ENCODE results near the gene SCN4A. TPM values are rescaled to one million over a fixed set of nuclear protein-coding genes. Genes with fewer than 3 reads are reported as not detected.
"Not testable (repeated sequence)": the region's sequence is repeated elsewhere in the genome, so short reads cannot be mapped to it uniquely, and the experiment has no call there.

Gene SCN4A
- total and polyA plus RNA-seq, 2 of the 13 experiments (the other 11 are each of a cell fraction or from before 2014, with no cell fraction given), result 0.02 to 0.03 TPM

- H3K4me2 ChIP-seq (ENCODE audit: low read depth, low read length); DNase-seq (ENCODE audit: low spot score); H3K4me3 ChIP-seq (replicated peaks in 1 of 3; ENCODE audit: insufficient read depth in 1 of 3, low read depth in 2 of 3, low read length in 3 of 3); in situ Hi-C loops (cut with HindIII; ENCODE audit: extremely low pct_ligation_motif_present, low pct_unique_long_range_greater_than_20kb); H3K36me3 ChIP-seq (replicated peaks in 1 of 2; ENCODE audit: control insufficient read depth in 1 of 2, insufficient read depth in 2 of 2, low read length in 2 of 2); H4K20me1 ChIP-seq (ENCODE audit: insufficient read depth, low read length); H3K27ac ChIP-seq (ENCODE audit: extremely low read length, insufficient read depth, low read length); CTCF ChIA-PET (ENCODE audit: low intra/inter-chr PET ratio, low total read pairs); H3K27me3 ChIP-seq (ENCODE audit: control insufficient read depth in 1 of 2, insufficient read depth in 2 of 2, low read length in 2 of 2); H3K79me2 ChIP-seq (ENCODE audit: insufficient read depth, low read length); POLR2A ChIA-PET; H3K9me3 ChIP-seq (ENCODE audit: low read length); intact Hi-C loops (cut with micrococcal nuclease; ENCODE audit: unreplicated experiment); H3K4me1 ChIP-seq (ENCODE audit: insufficient read depth, low read length); H2AFZ ChIP-seq (ENCODE audit: low read length); H3K9ac ChIP-seq (ENCODE audit: insufficient read depth, low read depth, low read length); FAIRE-seq; BruUV-seq (replicated peaks): not testable (repeated sequence)
- WGBS (ENCODE audit: low lambda C conversion rate), result 43% methylated on average over 9 of the region's 14 CpGs
- peak; percentile 76 for ATAC-seq
These were observed 76.0 kb downstream of the SCN4A start, which contains the start of gene CSH1 for GRCh38 chr17:63896524-63897354. CSH1 (minus strand) TSS chr17:63896574; CDS start chr17:63896511, 63 bp downstream.

GRCh38 chr17:63894821-63895220 is 77.9 kb downstream of the SCN4A start:
- CTCF ChIA-PET (ENCODE audit: low intra/inter-chr PET ratio, low total read pairs); BruUV-seq (replicated peaks); H3K27ac ChIP-seq (ENCODE audit: extremely low read length, insufficient read depth, low read length); H3K36me3 ChIP-seq (replicated peaks in 1 of 2; ENCODE audit: control insufficient read depth in 1 of 2, insufficient read depth in 2 of 2, low read length in 2 of 2); in situ Hi-C loops (cut with HindIII; ENCODE audit: extremely low pct_ligation_motif_present, low pct_unique_long_range_greater_than_20kb); ATAC-seq; H3K9me3 ChIP-seq (ENCODE audit: low read length); H3K9ac ChIP-seq (ENCODE audit: insufficient read depth, low read depth, low read length); H3K4me3 ChIP-seq (replicated peaks in 1 of 3; ENCODE audit: insufficient read depth in 1 of 3, low read depth in 2 of 3, low read length in 3 of 3); H3K27me3 ChIP-seq (ENCODE audit: control insufficient read depth in 1 of 2, insufficient read depth in 2 of 2, low read length in 2 of 2); POLR2A ChIA-PET; DNase-seq (ENCODE audit: low spot score); H3K4me2 ChIP-seq (ENCODE audit: low read depth, low read length); H2AFZ ChIP-seq (ENCODE audit: low read length); FAIRE-seq; intact Hi-C loops (cut with micrococcal nuclease; ENCODE audit: unreplicated experiment); H4K20me1 ChIP-seq (ENCODE audit: insufficient read depth, low read length); H3K4me1 ChIP-seq (ENCODE audit: insufficient read depth, low read length); H3K79me2 ChIP-seq (ENCODE audit: insufficient read depth, low read length): not testable (repeated sequence)
- 56% methylated on average over 3 of the region's 10 CpGs for WGBS (ENCODE audit: low lambda C conversion rate)

- FAIRE-seq; BruUV-seq (replicated peaks); H3K27ac ChIP-seq (ENCODE audit: extremely low read length, insufficient read depth, low read length); DNase-seq (ENCODE audit: low spot score); intact Hi-C loops (cut with micrococcal nuclease; ENCODE audit: unreplicated experiment); H3K9me3 ChIP-seq (ENCODE audit: low read length); H3K27me3 ChIP-seq (ENCODE audit: control insufficient read depth in 1 of 2, insufficient read depth in 2 of 2, low read length in 2 of 2); H2AFZ ChIP-seq (ENCODE audit: low read length); in situ Hi-C loops (cut with HindIII; ENCODE audit: extremely low pct_ligation_motif_present, low pct_unique_long_range_greater_than_20kb); ATAC-seq; H4K20me1 ChIP-seq (ENCODE audit: insufficient read depth, low read length); H3K9ac ChIP-seq (ENCODE audit: insufficient read depth, low read depth, low read length); H3K4me3 ChIP-seq (replicated peaks in 1 of 3; ENCODE audit: insufficient read depth in 1 of 3, low read depth in 2 of 3, low read length in 3 of 3); H3K4me1 ChIP-seq (ENCODE audit: insufficient read depth, low read length); POLR2A ChIA-PET; H3K79me2 ChIP-seq (ENCODE audit: insufficient read depth, low read length); CTCF ChIA-PET (ENCODE audit: low intra/inter-chr PET ratio, low total read pairs); H3K4me2 ChIP-seq (ENCODE audit: low read depth, low read length); H3K36me3 ChIP-seq (replicated peaks in 1 of 2; ENCODE audit: control insufficient read depth in 1 of 2, insufficient read depth in 2 of 2, low read length in 2 of 2): not testable (repeated sequence)
- 1% methylated on average over 3 of the region's 3 CpGs for WGBS (ENCODE audit: low lambda C conversion rate)
These were observed 78.7 kb downstream of the SCN4A start for GRCh38 chr17:63894021-63894420.

Measured in HepG2 (cell line).